SK-N-SH treated with all-trans-retinoic acid at 6 μM for 48 hours (cell line): Measurements from ENCODE around the gene BCORL1.

ENCODE experiments used
- ATAC-seq: fragments of 200-7000 bp; cut with Tn5 transposase; 3 replicates; pipeline ENCODE4 v1.9.1; 2020; ENCODE audit warnings: mild to moderate bottlenecking, moderate library complexity
- ARNTL ChIP-seq: fragments of 450-650 bp; formaldehyde crosslinking; IDR thresholded peaks from 2 replicates; pipeline ENCODE4 v1.5.0; 2020; ENCODE audit warnings: low read depth, mild to moderate bottlenecking, moderate library complexity, borderline replicate concordance
- BACH2 ChIP-seq: fragments of 250-450 bp; sonication (Bioruptor Pico); IDR thresholded peaks from 2 replicates; pipeline ENCODE4 v1.9.0; 2021; ENCODE audit warnings: mild to moderate bottlenecking, borderline replicate concordance
- CREB5 ChIP-seq: fragments of 250-450 bp; sonication (Bioruptor Pico); IDR thresholded peaks from 2 replicates; pipeline ENCODE4 v1.5.1; 2020; ENCODE audit warnings: low read depth, mild to moderate bottlenecking, moderate library complexity
- CSDC2 ChIP-seq: fragments of 250-450 bp; sonication (Bioruptor Pico); IDR thresholded peaks from 2 replicates; pipeline ENCODE4 v1.5.0; 2020; ENCODE audit warnings: mild to moderate bottlenecking, moderate library complexity
- CSRNP3 ChIP-seq: fragments of 250-450 bp; sonication (Bioruptor Pico); IDR thresholded peaks from 2 replicates; pipeline ENCODE4 v1.5.1; 2021; ENCODE audit warnings: mild to moderate bottlenecking, moderate library complexity
- ESRRG ChIP-seq: fragments of 250-450 bp; sonication (Bioruptor Pico); IDR thresholded peaks from 2 replicates; pipeline ENCODE4 v1.6.1; 2021; ENCODE audit warnings: mild to moderate bottlenecking
- GLIS3 ChIP-seq: fragments of 250-450 bp; sonication (Bioruptor Pico); IDR thresholded peaks from 2 replicates; pipeline ENCODE4 v1.5.0; 2020; ENCODE audit warnings: mild to moderate bottlenecking, moderate library complexity
- ISL1 ChIP-seq: fragments of 250-450 bp; sonication (Bioruptor Pico); IDR thresholded peaks from 2 replicates; pipeline ENCODE4 v2.1.2; 2022; ENCODE audit warnings: mild to moderate bottlenecking, moderate library complexity
- OSR1 ChIP-seq: fragments of 250-450 bp; sonication (Bioruptor Pico); IDR thresholded peaks from 2 replicates; pipeline ENCODE4 v1.8.0; 2022; ENCODE audit warnings: moderate library complexity, mild to moderate bottlenecking, inconsistent platforms
- PATZ1 ChIP-seq: fragments of 250-450 bp; sonication (Bioruptor Pico); IDR thresholded peaks from 2 replicates; pipeline ENCODE4 v1.8.0; 2020; ENCODE audit warnings: mild to moderate bottlenecking, moderate library complexity, borderline replicate concordance
- PPARA ChIP-seq: fragments of 250-450 bp; sonication (Bioruptor Pico); IDR thresholded peaks from 2 replicates; pipeline ENCODE4 v1.5.0; 2020; ENCODE audit warnings: mild to moderate bottlenecking, borderline replicate concordance
- RARB ChIP-seq: fragments of 250-450 bp; sonication (Bioruptor Pico); IDR thresholded peaks from 2 replicates; pipeline ENCODE4 v1.8.0; 2021; ENCODE audit warnings: mild to moderate bottlenecking, moderate library complexity
- SNAI2 ChIP-seq: fragments of 250-450 bp; sonication (Bioruptor Pico); IDR thresholded peaks from 2 replicates; pipeline ENCODE4 v1.5.0; 2020; ENCODE audit warnings: mild to moderate bottlenecking, moderate library complexity
- TCF4 ChIP-seq: fragments of 250-450 bp; sonication (Bioruptor Pico); IDR thresholded peaks from 2 replicates; pipeline ENCODE4 v1.8.0; 2021; ENCODE audit warnings: mild to moderate bottlenecking, moderate library complexity, borderline replicate concordance
- TOX ChIP-seq: fragments of 250-450 bp; sonication (Bioruptor Pico); IDR thresholded peaks from 2 replicates; pipeline ENCODE4 v1.8.0; 2021; ENCODE audit warnings: mild to moderate bottlenecking, moderate library complexity, borderline replicate concordance
- ZC3H10 ChIP-seq: fragments of 250-450 bp; sonication (Bioruptor Pico); IDR thresholded peaks from 2 replicates; pipeline ENCODE4 v1.5.1; 2021; ENCODE audit warnings: mild to moderate bottlenecking, moderate library complexity
- ZFP3 ChIP-seq: fragments of 250-450 bp; sonication (Bioruptor Pico); IDR thresholded peaks from 2 replicates; pipeline ENCODE4 v1.5.0; 2020; ENCODE audit warnings: mild to moderate bottlenecking, moderate library complexity
- ZFP30 ChIP-seq: fragments of 450-650 bp; formaldehyde crosslinking; IDR thresholded peaks from 2 replicates; pipeline ENCODE4 v1.5.0; 2022; ENCODE audit warnings: mild to moderate bottlenecking, moderate library complexity
- ZNF565 ChIP-seq: fragments of 450-650 bp; formaldehyde crosslinking; conservative IDR thresholded peaks from 2 replicates; pipeline ENCODE4 v1.5.0; 2020; ENCODE audit warnings: low read depth, mild to moderate bottlenecking, moderate library complexity
- ZNF70 ChIP-seq: fragments of 450-650 bp; formaldehyde crosslinking; IDR thresholded peaks from 2 replicates; pipeline ENCODE4 v1.5.0; 2020; ENCODE audit warnings: mild to moderate bottlenecking, moderate library complexity
- ZNF8 ChIP-seq: fragments of 450-650 bp; formaldehyde crosslinking; IDR thresholded peaks from 2 replicates; pipeline ENCODE4 v1.5.0; 2020; ENCODE audit warnings: mild to moderate bottlenecking, moderate library complexity
- TF ChIP-seq, protein P1 (sequence below): fragments of 250-450 bp; sonication (Bioruptor Pico); IDR thresholded peaks from 2 replicates; pipeline ENCODE4 v1.8.0; 2021; ENCODE audit warnings: low read depth, mild to moderate bottlenecking, moderate library complexity, borderline replicate concordance

BCORL1 gene

DNA sequence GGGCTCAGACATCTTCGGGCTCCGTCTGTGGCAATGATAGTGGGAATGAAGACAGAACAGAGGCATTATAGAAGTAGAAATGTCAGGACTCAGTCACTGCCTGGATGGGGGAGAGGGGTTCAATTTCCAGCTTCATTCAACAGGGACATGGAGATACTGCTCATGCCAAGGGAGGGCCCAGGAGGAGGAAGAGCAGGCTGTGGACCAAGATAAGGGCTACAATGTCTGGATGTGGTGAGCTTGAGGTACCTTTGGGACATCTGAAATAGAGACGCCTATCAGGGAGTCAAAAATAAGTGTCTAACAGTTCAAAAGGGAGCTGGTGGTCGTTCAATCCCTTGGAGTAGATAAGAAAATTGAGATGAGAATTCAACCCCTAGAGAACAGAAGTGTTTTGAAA, 93.3 kb downstream of the BCORL1 start:
- TF ChIP-seq ARNTL (CRISPR knock-in tag) (no peak), TOX (CRISPR knock-in tag) (no peak), ISL1 (no peak), CREB5 (CRISPR knock-in tag) (no peak), ZC3H10 (no peak), ZNF8 (CRISPR knock-in tag) (no peak)

GRCh38 chrX:130079824-130080406, 97.5 kb downstream of the BCORL1 start:
- peak; percentile 91 for ATAC-seq
- TF ChIP-seq ZFP3 (CRISPR knock-in tag) (no peak), CSRNP3 (CRISPR knock-in tag) (no peak), TOX (CRISPR knock-in tag) (no peak), BACH2 (no peak), PPARA (CRISPR knock-in tag) (no peak), ZNF565 (no peak), CREB5 (CRISPR knock-in tag) (no peak)

More for the DNA sequence above, 93.3 kb downstream of the BCORL1 start:
- ATAC-seq: no peak

GRCh38 chrX:130080791-130081367, 98.4 kb downstream of the BCORL1 start:
- TF ChIP-seq ARNTL (CRISPR knock-in tag) (no peak), ESRRG (CRISPR knock-in tag) (no peak), CSDC2 (CRISPR knock-in tag) (no peak), RARB (CRISPR knock-in tag) (no peak), OSR1 (no peak), TOX (CRISPR knock-in tag) (no peak), ZNF565 (no peak), ZNF70 (CRISPR knock-in tag) (no peak), PATZ1 (CRISPR knock-in tag) (no peak), GLIS3 (no peak), ZFP3 (CRISPR knock-in tag) (no peak), PPARA (CRISPR knock-in tag) (no peak), SNAI2 (no peak), BACH2 (no peak)
- TF ChIP-seq, protein P1, sequence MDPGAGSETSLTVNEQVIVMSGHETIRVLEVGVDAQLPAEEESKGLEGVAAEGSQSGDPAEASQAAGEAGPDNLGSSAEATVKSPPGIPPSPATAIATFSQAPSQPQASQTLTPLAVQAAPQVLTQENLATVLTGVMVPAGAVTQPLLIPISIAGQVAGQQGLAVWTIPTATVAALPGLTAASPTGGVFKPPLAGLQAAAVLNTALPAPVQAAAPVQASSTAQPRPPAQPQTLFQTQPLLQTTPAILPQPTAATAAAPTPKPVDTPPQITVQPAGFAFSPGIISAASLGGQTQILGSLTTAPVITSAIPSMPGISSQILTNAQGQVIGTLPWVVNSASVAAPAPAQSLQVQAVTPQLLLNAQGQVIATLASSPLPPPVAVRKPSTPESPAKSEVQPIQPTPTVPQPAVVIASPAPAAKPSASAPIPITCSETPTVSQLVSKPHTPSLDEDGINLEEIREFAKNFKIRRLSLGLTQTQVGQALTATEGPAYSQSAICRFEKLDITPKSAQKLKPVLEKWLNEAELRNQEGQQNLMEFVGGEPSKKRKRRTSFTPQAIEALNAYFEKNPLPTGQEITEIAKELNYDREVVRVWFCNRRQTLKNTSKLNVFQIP (CRISPR knock-in tag): no peak
- no peak; the same call in 2 of the 3 replicates for ATAC-seq

GRCh38 chrX:130081421-130082045, 99.1 kb downstream of the BCORL1 start:
- no peak; the same call in 2 of the 3 replicates for ATAC-seq
- TF ChIP-seq TCF4 (CRISPR knock-in tag): no peak
- no peak for TF ChIP-seq GLIS3
- no peak for TF ChIP-seq CREB5 (CRISPR knock-in tag)
- TF ChIP-seq ZNF8 (CRISPR knock-in tag): no peak
- no peak for TF ChIP-seq ZC3H10
- TF ChIP-seq PPARA (CRISPR knock-in tag): no peak
- TF ChIP-seq, protein P1 (CRISPR knock-in tag): no peak
- TF ChIP-seq OSR1: no peak
- TF ChIP-seq ZFP30 (CRISPR knock-in tag): no peak
- TF ChIP-seq RARB (CRISPR knock-in tag): no peak
- no peak for TF ChIP-seq BACH2
